Activated gamma-delta T cell treated with anti-CD3 and anti-CD28 coated beads, Interleukin-2, amount 50 U/mL, for 16 hours (primary cell): ENCODE results near the gene EPHX1.
A peak's percentile ranks its signal among the peaks of the same experiment; 100 is the strongest.
"Not testable (repeated sequence)": the region's sequence is repeated elsewhere in the genome, so short reads cannot be mapped to it uniquely, and the experiment has no call there.

Experiments
- DNase-seq: peaks from one replicate; pipeline ENCODE4 v3.0.0-alpha.2; 2020; ENCODE audit warnings: low read depth

EPHX1 gene

GRCh38 chr1:225809842-225810578 is at the start of gene EPHX1:
TSS of gene EPHX1 (plus strand) at chr1:225810124. CDS start at chr1:225828730, 18,606 bp downstream.
- DNase-seq, result peak; percentile 41

- DNase-seq, result no peak
Measured at GRCh38 chr1:225760531-225760930, 49.4 kb upstream of the EPHX1 start.

- DNase-seq, result not testable (repeated sequence)
Measured at GRCh38 chr1:225761395-225761794, 48.5 kb upstream of the EPHX1 start.

- no peak for DNase-seq
Measured at GRCh38 chr1:225762002-225762441, 47.9 kb upstream of the EPHX1 start.

- DNase-seq, result no peak
Measured at GRCh38 chr1:225762444-225762843, 47.5 kb upstream of the EPHX1 start.

GRCh38 chr1:225763716-225764548 is 46.0 kb upstream of the EPHX1 start:
- no peak for DNase-seq

- DNase-seq, result no peak
Measured at GRCh38 chr1:225765982-225766674, 43.8 kb upstream of the EPHX1 start.

- DNase-seq, result no peak
Measured at GRCh38 chr1:225766967-225767633, 42.8 kb upstream of the EPHX1 start.

GRCh38 chr1:225767634-225768540 is 42.0 kb upstream of the EPHX1 start:
- DNase-seq, result no peak

GRCh38 chr1:225768662-225769426 is 41.1 kb upstream of the EPHX1 start:
- no peak for DNase-seq

GRCh38 chr1:225769687-225770086 is 40.2 kb upstream of the EPHX1 start:
- DNase-seq, result no peak

GRCh38 chr1:225770561-225771248 is 39.2 kb upstream of the EPHX1 start:
- DNase-seq, result no peak

- DNase-seq, result no peak
Measured at GRCh38 chr1:225771661-225772322, 38.1 kb upstream of the EPHX1 start.

GRCh38 chr1:225772323-225772768 is 37.6 kb upstream of the EPHX1 start:
- no peak for DNase-seq

GRCh38 chr1:225772848-225773247 is 37.1 kb upstream of the EPHX1 start:
- DNase-seq, result no peak

- DNase-seq, result no peak
Measured at GRCh38 chr1:225774281-225775147, 35.4 kb upstream of the EPHX1 start.

- no peak for DNase-seq
Measured at GRCh38 chr1:225776294-225776693, 33.6 kb upstream of the EPHX1 start.

GRCh38 chr1:225777058-225777582 is 32.8 kb upstream of the EPHX1 start:
- DNase-seq, result no peak
